OCI-LY7 (cell line): ENCODE measurements around the gene ELAVL4. TPM values are rescaled to one million over a fixed set of nuclear protein-coding genes. Genes with fewer than 3 reads are reported as not detected.

ENCODE experiments used
- BruUV-seq: library from RNA; stranded (reverse); fragments of 400-500 nt; replicated peaks from 2 replicates; lab custom pipeline; 2021; lab: Mats Ljungman, UMichigan
- CTCF ChIA-PET: fragments of 300-600 bp; sonication (Branson Sonifier 250); formaldehyde crosslinking; loops from one replicate; lab custom pipeline; 2022; ENCODE audit warnings: antibody characterized with exemption; ENCODE audit not compliant: unreplicated experiment; lab: Charles Lee
- POLR2A ChIA-PET: fragments of 300-600 bp; sonication (Branson Sonifier 250); formaldehyde crosslinking; loops from one replicate; lab custom pipeline; 2022; ENCODE audit warnings: antibody characterized with exemption; lab: Charles Lee
- DNase-seq: peaks from one replicate; pipeline ENCODE4 v3.0.0-alpha.2; 2015; ENCODE audit warnings: low spot score
- H2AFZ ChIP-seq: fragments of 200-600 bp; sonication (generic), shearing (Covaris generic); 2 replicates; pipeline ENCODE4 v1.6.1; 2014; ENCODE audit warnings: mild to moderate bottlenecking, antibody characterized with exemption, low read length, moderate library complexity
- H3K27ac ChIP-seq: fragments of 200-600 bp; sonication (generic); 2 replicates; pipeline ENCODE4 v1.5.1; 2014; ENCODE audit warnings: mixed run types, low read depth, mild to moderate bottlenecking, moderate library complexity, low read length, inconsistent platforms; ENCODE audit not compliant: poor library complexity, severe bottlenecking
- H3K36me3 ChIP-seq: fragments of 200-600 bp; sonication (generic); 2 replicates; pipeline ENCODE4 v1.6.1; 2014; ENCODE audit warnings: mild to moderate bottlenecking, antibody characterized with exemption, low read length, moderate library complexity, mixed read lengths; ENCODE audit not compliant: insufficient read depth
- H3K4me1 ChIP-seq: fragments of 200-600 bp; sonication (generic); 2 replicates; pipeline ENCODE4 v1.5.1; 2014; ENCODE audit warnings: mild to moderate bottlenecking, low read length; ENCODE audit not compliant: insufficient read depth, poor library complexity, severe bottlenecking
- H3K4me2 ChIP-seq: fragments of 200-600 bp; sonication (generic); 2 replicates; pipeline ENCODE4 v1.6.1; 2014; ENCODE audit warnings: mild to moderate bottlenecking, low read length
- H3K4me3 ChIP-seq: fragments of 200-600 bp; sonication (generic); 2 replicates; pipeline ENCODE4 v1.5.1; 2014; ENCODE audit warnings: mild to moderate bottlenecking, low read depth, low read length; ENCODE audit not compliant: poor library complexity, severe bottlenecking
- H3K79me2 ChIP-seq: fragments of 200-600 bp; sonication (generic); 2 replicates; pipeline ENCODE4 v1.6.1; 2016; ENCODE audit warnings: low read depth, mild to moderate bottlenecking, low read length, moderate library complexity, mixed read lengths; ENCODE audit not compliant: insufficient read depth
- H3K9me2 ChIP-seq: fragments of 200-600 bp; sonication (generic); 2 replicates; pipeline ENCODE4 v1.6.1; 2016; ENCODE audit warnings: mild to moderate bottlenecking, low read length, mixed read lengths; ENCODE audit not compliant: insufficient read depth
- H3K9me3 ChIP-seq: fragments of 200-600 bp; sonication (generic); 2 replicates; pipeline ENCODE4 v1.6.1; 2014; ENCODE audit warnings: mild to moderate bottlenecking, mixed run types, low read length, mixed read lengths
- H4K20me1 ChIP-seq: fragments of 200-600 bp; sonication (generic); 2 replicates; pipeline ENCODE4 v1.6.1; 2014; ENCODE audit warnings: mild to moderate bottlenecking, antibody characterized with exemption, low read length, moderate library complexity, mixed read lengths; ENCODE audit not compliant: insufficient read depth
- EZH2phosphoT487 ChIP-seq: fragments of 200-600 bp; sonication (generic); IDR thresholded peaks from 2 replicates; pipeline ENCODE4 v1.6.1; 2018; ENCODE audit warnings: low read depth, borderline replicate concordance, mild to moderate bottlenecking, mixed run types, antibody characterized with exemption, low read length, moderate library complexity, mixed read lengths
- intact Hi-C: fragments of 100-400 bp; cut with micrococcal nuclease; formaldehyde crosslinking; loops from one replicate; pipeline ENCODE4 v1.10.0; 2022; ENCODE audit not compliant: unreplicated experiment
- total RNA-seq, 2 experiments: library from RNA; depleted of rRNA in 1 of 2; stranded (reverse); fragments of >200 nt in 1 of 2; shearing (Covaris generic) in 1 of 2; gene quantifications; 2 replicates each; pipeline ENCODE4 v1.2.3, GENCODE V29; 2014 to 2022
- TF ChIP-seq, protein P1 (sequence below): fragments of 200-600 bp; sonication (generic); conservative IDR thresholded peaks from 2 replicates; pipeline ENCODE4 v1.5.1; 2014; ENCODE audit warnings: mild to moderate bottlenecking, antibody characterized with exemption, low read length, moderate library complexity, mixed read lengths

The ELAVL4 gene
- total RNA-seq, 2 experiments from 2014 or later = not detected

- Histone ChIP-seq H3K4me1 (no peaks in the 10 kb centered on the region), H4K20me1 (no peaks in the 10 kb centered on the region), H3K79me2 (no peaks in the 10 kb centered on the region), H3K9me3 (no peaks in the 10 kb centered on the region), H3K4me2 (no peak overlapping the region), H3K27ac (no peak overlapping the region), H3K4me3 (no peak overlapping the region), H2AFZ (no peak overlapping the region), H3K36me3 (no peaks in the 10 kb centered on the region), H3K9me2 (no peaks in the 10 kb centered on the region)
- DNase-seq = no peak
- no peak for TF ChIP-seq EZH2phosphoT487
- TF ChIP-seq, protein P1, sequence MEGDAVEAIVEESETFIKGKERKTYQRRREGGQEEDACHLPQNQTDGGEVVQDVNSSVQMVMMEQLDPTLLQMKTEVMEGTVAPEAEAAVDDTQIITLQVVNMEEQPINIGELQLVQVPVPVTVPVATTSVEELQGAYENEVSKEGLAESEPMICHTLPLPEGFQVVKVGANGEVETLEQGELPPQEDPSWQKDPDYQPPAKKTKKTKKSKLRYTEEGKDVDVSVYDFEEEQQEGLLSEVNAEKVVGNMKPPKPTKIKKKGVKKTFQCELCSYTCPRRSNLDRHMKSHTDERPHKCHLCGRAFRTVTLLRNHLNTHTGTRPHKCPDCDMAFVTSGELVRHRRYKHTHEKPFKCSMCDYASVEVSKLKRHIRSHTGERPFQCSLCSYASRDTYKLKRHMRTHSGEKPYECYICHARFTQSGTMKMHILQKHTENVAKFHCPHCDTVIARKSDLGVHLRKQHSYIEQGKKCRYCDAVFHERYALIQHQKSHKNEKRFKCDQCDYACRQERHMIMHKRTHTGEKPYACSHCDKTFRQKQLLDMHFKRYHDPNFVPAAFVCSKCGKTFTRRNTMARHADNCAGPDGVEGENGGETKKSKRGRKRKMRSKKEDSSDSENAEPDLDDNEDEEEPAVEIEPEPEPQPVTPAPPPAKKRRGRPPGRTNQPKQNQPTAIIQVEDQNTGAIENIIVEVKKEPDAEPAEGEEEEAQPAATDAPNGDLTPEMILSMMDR = no peak
- POLR2A ChIA-PET = no interaction called here
- CTCF ChIA-PET = no interaction called here
- intact Hi-C loops = no loop called here
- no TSS peak for BruUV-seq
Observed at GRCh38 chr1:50148142-50148923, 39.6 kb downstream of the ELAVL4 start.

GRCh38 chr1:50152236-50152635 is 43.5 kb downstream of the ELAVL4 start:
- H4K20me1 ChIP-seq = no peaks in the 10 kb centered on the region
- no TSS peak for BruUV-seq
- CTCF ChIA-PET = no interaction called here
- H3K4me1 ChIP-seq = no peaks in the 10 kb centered on the region
- no peak overlapping the region for H3K27ac ChIP-seq
- intact Hi-C loops = no loop called here
- no peak for DNase-seq
- no peaks in the 10 kb centered on the region for H3K9me2 ChIP-seq
- H3K9me3 ChIP-seq = no peaks in the 10 kb centered on the region
- POLR2A ChIA-PET = no interaction called here
- TF ChIP-seq, protein P1 = no peak
- TF ChIP-seq EZH2phosphoT487 = no peak
- no peaks in the 10 kb centered on the region for H3K79me2 ChIP-seq
- no peak overlapping the region for H3K4me3 ChIP-seq
- no peaks in the 10 kb centered on the region for H3K36me3 ChIP-seq
- H2AFZ ChIP-seq = no peak overlapping the region
- H3K4me2 ChIP-seq = no peak overlapping the region

- no peaks in the 10 kb centered on the region for H4K20me1 ChIP-seq
- intact Hi-C loops = no loop called here
- CTCF ChIA-PET = no interaction called here
- no peaks in the 10 kb centered on the region for H3K79me2 ChIP-seq
- H3K9me3 ChIP-seq = no peaks in the 10 kb centered on the region
- no peak for DNase-seq
- no peaks in the 10 kb centered on the region for H3K36me3 ChIP-seq
- H3K4me3 ChIP-seq = no peak overlapping the region
- no peak overlapping the region for H3K27ac ChIP-seq
- TF ChIP-seq EZH2phosphoT487 = no peak
- TF ChIP-seq, protein P1 = no peak
- no peak overlapping the region for H3K4me2 ChIP-seq
- no peaks in the 10 kb centered on the region for H3K4me1 ChIP-seq
- no TSS peak for BruUV-seq
- H2AFZ ChIP-seq = no peak overlapping the region
- H3K9me2 ChIP-seq = no peaks in the 10 kb centered on the region
- POLR2A ChIA-PET = no interaction called here
Observed at GRCh38 chr1:50155541-50155940, 46.8 kb downstream of the ELAVL4 start.
